Renal cortex interstitium (tissue), 11 donors: ENCODE results near the gene KIF5B. TPM values are rescaled to one million over a fixed set of nuclear protein-coding genes. Genes with fewer than 3 reads are reported as not detected.
"Not testable (repeated sequence)": the region's sequence is repeated elsewhere in the genome, so short reads cannot be mapped to it uniquely, and the experiment has no call there.

Experiments used
- DNase-seq, 11 donors: peaks; one replicate each; pipeline ENCODE4 v3.0.0-alpha.2; 2013; ENCODE audit warnings: low read depth in 9 of 11, low spot score in 4 of 11; ENCODE audit errors: extremely low read depth in 1 of 11
- polyA plus RNA-seq, 3 donors: library from polyadenylated mRNA; unstranded; fragments of 120-200 nt; gene quantifications; one replicate each; pipeline ENCODE4 v1.2.1, GENCODE V29; 2013; ENCODE audit not compliant: insufficient read length in 3 of 3

KIF5B gene
- polyA plus RNA-seq, 3 donors, result 138 to 176 (median 164) TPM

DNA sequence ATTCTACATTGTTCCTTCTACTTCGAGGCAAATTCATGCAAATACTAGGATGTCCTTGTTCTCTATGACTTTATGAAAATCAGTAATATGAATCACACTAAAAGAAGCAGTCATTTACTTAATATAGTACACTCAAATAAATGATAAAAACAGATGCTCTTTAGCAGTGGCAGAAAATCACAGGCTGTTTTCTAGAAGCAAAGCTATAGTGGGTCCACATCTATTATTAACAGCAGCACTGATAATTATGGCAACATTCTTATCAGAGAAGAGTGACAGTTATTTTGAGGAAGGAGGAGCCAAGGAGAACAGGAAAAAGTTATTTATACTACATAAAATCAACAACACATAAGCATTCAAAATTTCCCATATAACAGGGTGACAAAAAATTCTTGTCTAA, 16.5 kb downstream of the KIF5B start:
- no peak for DNase-seq

DNA sequence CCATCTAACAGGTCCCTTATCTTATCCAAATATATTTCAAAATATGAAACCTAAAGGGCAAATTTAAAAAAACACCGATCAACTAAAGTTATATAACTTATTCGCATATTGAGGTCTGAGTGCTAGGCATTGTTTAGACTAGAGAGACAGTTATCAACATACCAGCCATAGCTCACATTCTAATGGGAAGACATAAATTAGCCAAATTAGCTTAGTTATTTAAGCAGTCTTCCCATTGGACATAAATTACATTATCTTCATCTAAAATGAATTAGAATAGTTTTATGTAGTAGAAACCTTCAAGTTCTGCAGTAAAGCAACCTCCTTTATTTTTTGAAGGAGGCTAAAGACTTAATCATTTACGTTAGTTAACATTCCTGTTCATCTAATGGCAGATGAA, 17.4 kb downstream of the KIF5B start:
- DNase-seq, result no peak

DNA sequence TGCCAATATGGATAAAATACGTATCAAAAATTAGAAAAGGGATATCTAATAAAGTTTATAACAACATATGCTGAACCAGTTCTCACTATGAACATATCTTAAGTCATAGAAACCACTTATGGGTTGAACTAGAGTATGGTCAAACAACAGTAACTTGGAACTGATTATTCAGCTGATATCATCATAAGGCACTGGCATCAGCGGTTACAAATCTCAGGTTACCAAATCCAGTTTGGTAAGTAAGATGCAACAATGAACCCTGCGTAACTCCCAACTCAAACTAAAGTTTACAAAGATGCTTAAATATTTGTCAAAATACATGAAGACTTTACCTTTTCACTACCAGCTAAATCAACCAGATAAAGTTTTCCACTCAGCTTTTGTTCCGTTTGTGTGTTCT, 19.3 kb downstream of the KIF5B start:
- no peak for DNase-seq

DNA sequence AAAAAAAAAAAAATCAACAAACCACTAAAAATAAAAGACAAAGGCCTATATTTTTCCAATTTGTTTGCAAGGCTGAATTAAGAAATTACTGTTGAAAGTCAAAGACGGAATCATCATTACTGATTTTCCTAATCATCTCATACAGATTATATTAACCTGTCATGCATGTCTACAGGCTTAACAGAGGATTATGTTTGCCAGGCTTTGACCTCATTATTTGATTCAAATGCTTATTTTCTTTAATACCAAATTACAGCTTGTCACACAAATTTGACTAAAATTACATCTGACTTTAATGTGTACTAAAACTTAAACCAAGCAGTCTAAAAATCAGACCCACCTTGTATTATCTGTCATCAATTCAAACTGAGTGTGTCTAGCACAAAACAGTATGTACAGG, 21.2 kb downstream of the KIF5B start:
- DNase-seq, result no peak

DNA sequence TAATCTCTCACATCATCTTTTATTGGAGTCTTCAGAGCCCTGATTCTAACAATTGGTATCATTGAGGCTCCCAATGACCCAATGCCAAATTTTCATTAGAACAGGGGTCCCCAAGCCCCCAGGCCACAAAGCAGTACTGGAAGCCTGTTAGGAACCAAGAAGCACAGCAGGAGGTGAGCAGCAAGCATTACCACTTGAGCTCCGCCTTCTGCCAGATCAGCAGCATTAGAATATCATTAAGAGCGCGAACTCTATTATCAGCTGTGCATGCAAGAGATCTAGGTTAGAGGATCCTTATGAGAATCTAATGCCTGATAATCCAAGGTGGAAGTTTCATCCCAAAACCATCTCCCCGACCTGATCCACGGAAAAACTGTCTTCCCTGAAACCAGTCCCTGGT, 23.1 kb downstream of the KIF5B start:
- no peak for DNase-seq

DNA sequence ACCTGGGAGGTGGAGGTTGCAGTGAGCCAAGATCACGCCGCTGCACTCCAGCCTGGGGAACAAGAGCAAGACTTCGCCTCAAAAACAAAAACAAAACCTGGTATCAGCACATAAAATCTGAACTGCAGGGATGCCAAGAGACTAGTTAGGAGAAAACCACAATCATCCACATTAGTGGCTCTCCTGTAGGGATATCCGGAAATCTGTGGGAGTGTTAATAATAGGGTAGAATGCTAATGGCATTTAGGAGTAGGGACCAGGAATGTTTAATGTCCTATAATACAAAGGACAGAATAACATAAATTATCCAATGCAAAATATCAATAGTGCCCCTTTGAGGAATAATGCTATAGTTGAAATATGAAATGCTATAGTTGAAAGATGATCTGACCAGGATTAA, 24.3 kb downstream of the KIF5B start:
- no peak for DNase-seq

DNA sequence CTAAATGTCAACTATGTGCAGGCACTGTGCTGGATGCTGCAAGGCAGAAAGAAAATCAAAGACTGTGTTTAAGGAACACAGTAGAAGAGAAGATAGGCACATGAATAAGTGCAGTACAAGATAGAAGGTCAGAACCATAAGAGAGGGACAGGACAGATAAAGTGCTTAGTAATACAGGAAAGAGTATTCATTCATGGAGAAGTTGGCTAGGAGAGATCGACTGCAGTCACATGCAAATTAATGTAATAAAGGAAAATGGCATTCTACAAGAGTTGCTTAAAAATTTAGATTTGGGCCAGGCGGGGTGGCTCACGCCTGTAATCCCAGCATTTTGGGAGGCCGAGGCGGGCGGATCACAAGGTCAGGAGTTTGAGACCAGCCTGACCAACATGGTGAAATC, 24.8 kb downstream of the KIF5B start:
- no peak for DNase-seq

DNA sequence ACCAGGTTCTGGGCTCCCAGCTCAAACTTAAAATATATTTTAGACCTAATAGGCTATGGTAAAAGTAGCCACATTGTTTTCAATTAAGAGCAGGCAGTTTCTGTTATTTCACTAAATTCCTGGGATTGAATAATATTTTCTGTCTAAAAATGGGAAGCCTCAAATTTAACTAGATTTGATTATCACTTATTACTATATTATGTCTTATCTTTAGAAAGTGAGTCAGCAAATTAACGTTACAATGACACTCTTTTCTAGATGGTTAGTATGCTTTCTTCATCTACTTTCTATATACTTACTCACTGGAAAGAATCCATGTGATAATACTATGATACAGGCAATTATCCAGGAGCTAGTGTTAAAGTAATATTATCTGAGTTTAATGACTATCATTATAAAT, 27.5 kb downstream of the KIF5B start:
- DNase-seq, result no peak

DNA sequence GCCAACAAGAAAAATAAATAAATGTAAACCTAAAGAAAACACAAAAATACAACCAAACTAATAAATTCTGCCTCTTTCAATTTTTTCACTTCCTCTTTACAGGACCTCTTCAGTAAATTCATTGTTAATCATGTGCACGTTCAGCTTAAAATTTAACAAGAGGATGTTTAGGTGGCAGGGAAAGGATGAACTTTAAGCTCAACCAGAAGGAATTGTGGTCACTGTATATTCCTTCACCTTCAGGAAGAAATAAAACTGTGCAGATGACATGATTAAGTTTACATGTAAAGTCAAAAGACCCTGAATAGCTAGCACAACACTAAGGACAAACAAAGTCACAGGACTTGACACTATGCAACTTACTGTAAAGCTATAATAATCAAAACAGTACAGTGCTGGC, 33.0 kb downstream of the KIF5B start:
- DNase-seq, result peak in 1 of 11 donors; percentile 7

DNA sequence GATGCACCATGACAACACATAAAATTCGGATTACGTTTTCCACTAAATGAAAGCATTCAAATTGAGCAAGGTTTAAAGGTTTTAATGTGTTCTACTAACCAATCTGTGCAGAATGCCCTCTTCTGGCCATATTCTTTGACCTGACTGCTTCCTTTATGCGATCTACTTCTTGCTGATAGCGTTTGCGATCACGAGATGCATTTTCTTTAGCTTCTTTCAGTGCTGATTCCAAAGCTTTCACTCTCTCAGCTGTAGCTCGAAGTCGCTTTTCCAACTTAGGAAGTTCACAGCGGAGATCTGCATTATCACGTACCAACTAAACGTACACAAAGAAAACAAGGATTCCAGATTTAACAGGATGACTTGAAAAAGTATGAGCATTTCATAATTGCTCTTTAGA, 39.2 kb downstream of the KIF5B start:
- DNase-seq, result no peak

DNA sequence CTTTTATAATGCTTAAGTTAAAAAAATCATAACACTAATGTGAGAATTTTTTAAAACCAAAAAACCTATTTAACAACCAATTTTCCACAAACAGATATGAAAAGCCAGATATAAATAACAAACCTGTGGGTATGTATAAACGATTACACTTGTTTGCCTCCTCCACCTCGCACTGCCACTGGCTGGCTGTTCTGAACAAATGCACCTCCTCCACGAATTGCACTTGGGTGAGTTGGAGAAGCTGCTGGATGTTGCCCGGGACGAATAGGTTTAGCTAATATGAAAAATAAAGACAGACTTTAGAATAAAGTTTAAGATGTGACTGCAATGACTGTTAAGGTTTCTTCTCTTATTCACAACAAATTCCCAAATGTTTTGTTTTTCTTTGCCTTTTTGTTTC, 40.8 kb downstream of the KIF5B start:
- DNase-seq, result no peak

DNA sequence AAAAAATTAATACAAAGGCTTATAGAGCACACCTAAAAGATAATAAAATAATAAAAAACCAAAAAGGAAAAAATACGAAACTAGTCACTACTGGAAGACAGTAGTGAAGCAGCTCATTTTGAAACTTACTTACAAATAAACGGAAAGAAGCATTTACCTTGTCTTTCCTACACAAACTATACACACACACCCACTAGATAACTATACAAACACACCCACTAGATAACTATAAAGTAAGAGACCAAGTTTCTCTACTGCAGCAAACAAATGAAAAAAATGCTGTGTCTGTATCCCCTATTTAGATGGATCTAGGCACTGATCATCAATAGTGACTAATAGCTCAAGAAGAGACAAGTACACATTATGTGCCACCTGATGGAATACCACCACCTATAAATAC, 49.2 kb downstream of the KIF5B start:
- no peak for DNase-seq

DNA sequence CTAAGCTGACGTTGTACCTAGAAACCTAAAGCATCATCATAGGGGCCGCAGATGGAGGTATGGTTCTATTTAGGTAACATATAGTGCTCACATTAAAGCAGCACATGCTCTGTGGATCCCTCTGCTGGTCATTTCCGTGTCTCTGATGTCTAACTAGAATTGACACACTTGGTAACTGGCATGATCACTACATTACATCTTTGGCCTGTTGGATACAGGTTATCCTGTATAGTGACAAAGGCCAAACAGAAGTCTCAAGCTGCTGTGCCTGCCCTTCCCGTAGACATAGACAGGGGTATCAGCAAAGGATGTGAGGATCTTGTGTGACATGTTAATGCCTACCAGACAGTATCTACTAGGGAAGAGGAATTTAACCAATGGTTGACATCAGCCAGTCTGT, 51.2 kb downstream of the KIF5B start:
- peak in 7 of 11 donors; percentile 7 to 35 (median 13) for DNase-seq

DNA sequence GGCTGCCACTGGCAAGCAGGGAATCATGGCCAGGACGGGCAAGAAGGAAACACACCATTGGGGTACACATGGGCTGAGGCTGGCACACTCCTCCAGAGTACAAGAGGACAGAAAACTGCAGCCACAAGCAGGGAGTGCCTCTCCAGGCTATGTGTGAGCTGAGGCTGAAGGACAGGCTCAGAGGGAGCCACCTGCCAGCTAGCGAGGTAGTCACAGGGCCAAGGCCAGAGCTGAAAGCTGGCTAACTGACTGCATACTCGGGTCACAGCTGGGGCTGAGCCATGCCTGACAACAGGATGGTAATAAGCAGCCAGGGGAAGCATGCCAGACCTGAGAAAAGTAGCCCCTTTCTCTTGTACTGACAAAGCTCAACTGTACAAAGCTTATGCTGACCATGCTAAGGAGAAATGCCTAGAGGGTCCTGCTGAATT, 52.0 kb downstream of the KIF5B start:
- DNase-seq, result peak in 1 of 11 donors; percentile 11

DNA sequence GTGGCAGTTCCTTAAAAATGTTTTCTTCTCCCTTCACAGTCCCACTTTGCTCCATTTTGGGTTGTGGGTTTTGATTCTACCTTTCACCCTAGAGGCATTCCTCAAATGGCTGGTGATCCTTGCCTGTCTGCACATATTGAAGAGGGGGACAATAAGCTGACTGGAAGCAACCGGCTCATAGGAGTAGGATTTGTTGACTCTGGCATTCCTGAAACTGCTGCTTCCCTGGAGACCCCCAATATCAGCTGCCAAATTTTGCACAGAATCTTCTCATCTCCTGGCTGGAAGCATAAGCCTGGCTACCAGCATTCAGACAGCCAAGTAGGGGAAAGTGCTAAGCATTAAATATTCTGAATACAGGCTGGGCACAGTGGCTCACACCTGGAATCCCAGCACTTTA, 53.7 kb downstream of the KIF5B start:
- DNase-seq, result no peak

DNA sequence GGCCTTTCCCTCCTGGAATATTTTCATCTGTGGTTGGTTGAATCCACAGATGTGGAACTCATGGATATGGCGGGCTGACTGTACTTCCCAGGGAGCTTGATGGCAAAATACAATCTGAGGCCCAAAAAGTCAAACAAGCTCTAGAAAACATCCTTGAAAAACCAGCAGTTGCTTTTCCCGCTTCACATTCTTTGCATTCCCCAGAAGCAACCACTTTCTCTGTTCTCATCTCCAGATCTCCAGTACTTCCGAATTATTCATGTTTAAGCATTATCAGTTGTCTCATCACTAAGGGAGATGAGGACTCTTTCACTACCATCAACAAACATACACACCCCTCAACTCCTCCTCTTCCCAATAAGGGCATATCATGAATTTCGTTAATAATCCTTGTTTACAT, 55.3 kb downstream of the KIF5B start:
- no peak for DNase-seq

DNA sequence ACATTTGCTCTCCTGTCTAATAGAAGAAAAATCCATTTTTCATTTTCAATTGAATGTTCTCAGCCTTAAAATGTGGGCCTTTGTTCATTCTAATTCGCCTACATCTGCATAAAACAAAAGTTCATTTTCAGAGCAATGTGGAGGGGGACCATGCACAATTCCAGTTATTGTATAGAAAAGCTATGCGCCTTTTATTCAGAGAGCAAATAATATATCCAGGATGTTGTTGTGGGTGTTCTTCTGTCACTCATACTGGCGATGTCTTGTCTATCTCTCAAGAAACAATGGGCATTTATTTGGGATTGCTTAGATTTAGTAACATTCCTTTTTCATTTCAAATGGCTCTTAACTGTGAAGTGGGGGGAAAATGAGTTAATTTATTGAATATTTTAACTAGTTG, 56.4 kb downstream of the KIF5B start:
- no peak for DNase-seq

DNA sequence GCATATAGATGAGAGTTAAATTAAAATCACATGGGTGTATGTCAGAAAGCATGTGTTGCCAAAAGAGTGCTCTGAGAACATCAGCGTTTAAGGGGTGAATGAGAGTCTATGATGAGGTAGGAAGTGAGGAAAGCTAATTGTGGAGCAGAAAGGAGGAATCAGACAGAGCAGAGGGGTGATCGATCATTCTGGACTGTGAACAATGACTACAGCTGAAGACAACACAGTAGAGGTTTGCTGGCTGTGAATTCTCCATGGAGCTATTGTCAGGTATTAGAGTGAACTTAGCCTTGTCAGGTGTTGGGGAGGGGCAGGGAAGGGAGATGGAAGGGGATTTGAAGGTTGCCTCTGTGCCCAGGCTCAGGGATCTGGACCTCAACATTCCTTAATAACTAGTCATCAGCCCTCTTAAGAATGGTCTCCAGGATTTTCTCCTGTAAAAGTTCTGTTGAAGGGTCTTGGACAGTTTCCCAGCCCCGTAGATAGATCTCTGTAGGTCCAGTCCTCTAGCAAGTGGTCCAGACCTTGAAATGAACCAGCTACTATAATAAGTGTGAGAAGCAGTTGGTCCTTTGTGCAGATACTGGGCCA, 57.1 kb downstream of the KIF5B start:
- DNase-seq, result no peak

DNA sequence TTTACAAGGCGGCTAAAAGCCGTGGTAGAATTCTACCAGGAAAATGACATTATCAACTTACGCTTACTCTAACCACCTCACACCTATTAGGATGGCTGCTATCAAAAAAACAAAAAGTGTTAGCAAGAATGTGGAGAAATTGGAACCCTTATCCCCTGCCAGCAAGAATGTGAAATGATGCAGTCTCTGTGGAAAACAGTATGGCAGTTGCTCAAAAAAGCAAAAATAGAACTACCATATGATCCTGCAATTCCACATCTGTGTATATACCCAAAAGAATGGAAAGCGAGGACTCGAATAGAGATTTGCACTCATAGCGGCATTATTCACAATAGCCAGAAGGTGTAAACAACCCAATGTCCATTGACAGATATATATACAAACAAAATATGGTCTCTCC, 61.3 kb downstream of the KIF5B start:
- no peak for DNase-seq

DNA sequence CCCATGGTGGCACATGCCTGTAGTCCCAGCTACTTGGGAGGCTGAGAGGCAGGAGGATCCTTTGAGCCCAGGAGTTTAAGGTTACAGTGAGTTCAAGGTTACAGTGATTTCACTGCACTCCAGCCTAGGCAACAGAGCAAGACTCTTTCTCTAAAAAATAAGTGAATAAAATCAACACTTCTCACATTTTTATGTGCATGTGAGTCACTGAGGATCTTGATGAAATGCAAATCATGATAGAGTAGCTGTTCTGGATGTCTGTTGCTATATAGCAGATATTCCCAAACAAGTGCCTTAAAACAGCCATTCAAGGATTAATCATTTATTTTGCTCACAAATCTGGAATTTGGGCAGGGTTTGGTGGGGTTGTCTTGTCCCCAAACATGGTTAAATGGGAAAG, 65.3 kb downstream of the KIF5B start:
- DNase-seq, result no peak

DNA sequence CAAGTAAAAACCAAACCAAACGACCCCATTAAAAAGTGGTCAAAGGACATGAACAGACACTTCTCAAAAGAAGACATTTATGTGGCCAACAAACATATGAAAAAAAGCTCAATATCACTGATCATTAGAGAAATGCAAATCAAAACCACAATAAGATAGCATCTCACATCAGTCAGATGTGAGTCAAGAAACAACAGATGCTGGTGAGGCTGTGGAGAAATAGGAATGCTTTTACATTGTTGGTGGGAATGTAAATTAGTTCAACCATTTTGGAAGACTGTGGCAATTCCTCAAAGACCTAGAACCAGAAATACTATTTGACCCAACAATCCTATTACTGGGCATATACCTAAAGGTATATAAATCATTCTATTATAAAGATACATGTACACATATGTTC, 68.4 kb downstream of the KIF5B start:
- not testable (repeated sequence) for DNase-seq

DNA sequence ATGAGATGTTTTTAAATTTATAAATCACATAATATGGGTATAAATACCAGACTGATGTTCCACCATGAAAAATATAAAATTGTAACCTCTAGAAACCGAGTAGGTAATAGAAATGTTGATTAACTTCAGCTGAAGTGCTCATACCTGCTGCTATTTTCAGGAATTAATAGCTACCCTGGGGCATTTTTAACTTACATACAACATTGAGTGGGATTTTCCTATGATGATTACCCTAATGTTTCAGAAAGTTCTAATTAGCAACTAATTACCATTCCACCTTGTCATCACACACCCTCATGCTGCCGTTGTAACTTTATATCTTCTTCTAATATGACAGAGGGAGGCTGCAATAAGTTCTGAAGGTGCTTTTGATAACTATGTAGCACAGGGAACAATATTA, 74.1 kb downstream of the KIF5B start:
- no peak for DNase-seq
